OCI-LY7 (cell line): ENCODE results near the gene ARHGAP18. TPM values are rescaled to one million over a fixed set of nuclear protein-coding genes. Genes with fewer than 3 reads are reported as not detected.
A peak's percentile ranks its signal among the peaks of the same experiment; 100 is the strongest.

Source experiments
- BruUV-seq: library from RNA; stranded (reverse); fragments of 400-500 nt; replicated peaks from 2 replicates; lab custom pipeline; 2021; lab: Mats Ljungman, UMichigan
- CTCF ChIA-PET: fragments of 300-600 bp; sonication (Branson Sonifier 250); formaldehyde crosslinking; loops from one replicate; lab custom pipeline; 2022; ENCODE audit warnings: antibody characterized with exemption; ENCODE audit not compliant: unreplicated experiment; lab: Charles Lee
- POLR2A ChIA-PET: fragments of 300-600 bp; sonication (Branson Sonifier 250); formaldehyde crosslinking; loops from one replicate; lab custom pipeline; 2022; ENCODE audit warnings: antibody characterized with exemption; lab: Charles Lee
- DNase-seq: peaks from one replicate; pipeline ENCODE4 v3.0.0-alpha.2; 2015; ENCODE audit warnings: low spot score
- H2AFZ ChIP-seq: fragments of 200-600 bp; sonication (generic), shearing (Covaris generic); 2 replicates; pipeline ENCODE4 v1.6.1; 2014; ENCODE audit warnings: mild to moderate bottlenecking, antibody characterized with exemption, low read length, moderate library complexity
- H3K27ac ChIP-seq: fragments of 200-600 bp; sonication (generic); 2 replicates; pipeline ENCODE4 v1.5.1; 2014; ENCODE audit warnings: mixed run types, low read depth, mild to moderate bottlenecking, moderate library complexity, low read length, inconsistent platforms; ENCODE audit not compliant: poor library complexity, severe bottlenecking
- H3K36me3 ChIP-seq: fragments of 200-600 bp; sonication (generic); 2 replicates; pipeline ENCODE4 v1.6.1; 2014; ENCODE audit warnings: mild to moderate bottlenecking, antibody characterized with exemption, low read length, moderate library complexity, mixed read lengths; ENCODE audit not compliant: insufficient read depth
- H3K4me1 ChIP-seq: fragments of 200-600 bp; sonication (generic); 2 replicates; pipeline ENCODE4 v1.5.1; 2014; ENCODE audit warnings: mild to moderate bottlenecking, low read length; ENCODE audit not compliant: insufficient read depth, poor library complexity, severe bottlenecking
- H3K4me2 ChIP-seq: fragments of 200-600 bp; sonication (generic); 2 replicates; pipeline ENCODE4 v1.6.1; 2014; ENCODE audit warnings: mild to moderate bottlenecking, low read length
- H3K4me3 ChIP-seq: fragments of 200-600 bp; sonication (generic); 2 replicates; pipeline ENCODE4 v1.5.1; 2014; ENCODE audit warnings: mild to moderate bottlenecking, low read depth, low read length; ENCODE audit not compliant: poor library complexity, severe bottlenecking
- H3K79me2 ChIP-seq: fragments of 200-600 bp; sonication (generic); 2 replicates; pipeline ENCODE4 v1.6.1; 2016; ENCODE audit warnings: low read depth, mild to moderate bottlenecking, low read length, moderate library complexity, mixed read lengths; ENCODE audit not compliant: insufficient read depth
- H3K9me2 ChIP-seq: fragments of 200-600 bp; sonication (generic); 2 replicates; pipeline ENCODE4 v1.6.1; 2016; ENCODE audit warnings: mild to moderate bottlenecking, low read length, mixed read lengths; ENCODE audit not compliant: insufficient read depth
- H3K9me3 ChIP-seq: fragments of 200-600 bp; sonication (generic); 2 replicates; pipeline ENCODE4 v1.6.1; 2014; ENCODE audit warnings: mild to moderate bottlenecking, mixed run types, low read length, mixed read lengths
- H4K20me1 ChIP-seq: fragments of 200-600 bp; sonication (generic); 2 replicates; pipeline ENCODE4 v1.6.1; 2014; ENCODE audit warnings: mild to moderate bottlenecking, antibody characterized with exemption, low read length, moderate library complexity, mixed read lengths; ENCODE audit not compliant: insufficient read depth
- CTCF ChIP-seq: fragments of 200-600 bp; sonication (generic); conservative IDR thresholded peaks from 2 replicates; pipeline ENCODE4 v1.5.1; 2014; ENCODE audit warnings: mild to moderate bottlenecking, antibody characterized with exemption, low read length, moderate library complexity, mixed read lengths
- EZH2phosphoT487 ChIP-seq: fragments of 200-600 bp; sonication (generic); IDR thresholded peaks from 2 replicates; pipeline ENCODE4 v1.6.1; 2018; ENCODE audit warnings: low read depth, borderline replicate concordance, mild to moderate bottlenecking, mixed run types, antibody characterized with exemption, low read length, moderate library complexity, mixed read lengths
- intact Hi-C: fragments of 100-400 bp; cut with micrococcal nuclease; formaldehyde crosslinking; loops from one replicate; pipeline ENCODE4 v1.10.0; 2022; ENCODE audit not compliant: unreplicated experiment
- total RNA-seq, 2 experiments: library from RNA; depleted of rRNA in 1 of 2; stranded (reverse); fragments of >200 nt in 1 of 2; shearing (Covaris generic) in 1 of 2; gene quantifications; 2 replicates each; pipeline ENCODE4 v1.2.3, GENCODE V29; 2014 to 2022

ARHGAP18 gene
- total RNA-seq, 2 experiments from 2014 or later, result 4.8 to 7.5 TPM

GRCh38 chr6:129578315-129578714 lies 131.7 kb downstream of the ARHGAP18 start:
- BruUV-seq, result no TSS peak
- Histone ChIP-seq H3K9me2 (no peaks in the 10 kb centered on the region), H3K36me3 (no peaks in the 10 kb centered on the region), H3K9me3 (no peaks in the 10 kb centered on the region), H4K20me1 (no peaks in the 10 kb centered on the region), H2AFZ (no peak overlapping the region), H3K27ac (no peak overlapping the region), H3K4me3 (no peak overlapping the region), H3K79me2 (no peaks in the 10 kb centered on the region), H3K4me1 (peaks cover 10% of the 10 kb centered on the region), H3K4me2 (no peak overlapping the region)
- intact Hi-C loops, result loop anchor here (5.0 kb wide), 1 partner anchor 81 kb away; no protein-coding TSS in a partner anchor
- no peak for DNase-seq
- ChIA-PET POLR2A (interaction anchor here (0.7 to 1.7 kb wide), 5 partner anchors 12 to 170 kb away, joined by 3 to 7 read pairs (median 3); no protein-coding TSS in a partner anchor), CTCF (no interaction called here)
- TF ChIP-seq EZH2phosphoT487 (no peak), CTCF (no peak)

- DNase-seq, result no peak
- Histone ChIP-seq H3K4me3 (no peak overlapping the region), H2AFZ (no peak overlapping the region), H3K4me2 (peak overlapping the region; percentile 43), H3K4me1 (peaks cover 10% of the 10 kb centered on the region), H4K20me1 (no peaks in the 10 kb centered on the region), H3K79me2 (no peaks in the 10 kb centered on the region), H3K36me3 (no peaks in the 10 kb centered on the region), H3K27ac (no peak overlapping the region), H3K9me2 (no peaks in the 10 kb centered on the region), H3K9me3 (no peaks in the 10 kb centered on the region)
- BruUV-seq, result no TSS peak
- ChIA-PET CTCF (no interaction called here), POLR2A (interaction anchor here (1.2 to 1.3 kb wide), 2 partner anchors 9 to 20 kb away, joined by 3 to 5 read pairs; no protein-coding TSS in a partner anchor)
- intact Hi-C loops, result loop anchor here (5.0 kb wide), 1 partner anchor 80 kb away; no protein-coding TSS in a partner anchor
- no peak for TF ChIP-seq CTCF
- TF ChIP-seq EZH2phosphoT487, result no peak
Observed at GRCh38 chr6:129577691-129578090, 132.3 kb downstream of the ARHGAP18 start.

- H3K27ac ChIP-seq, result no peak overlapping the region
- ChIA-PET CTCF (no interaction called here), POLR2A (interaction anchor here (1.2 to 1.3 kb wide), 2 partner anchors 7 to 21 kb away, joined by 3 to 5 read pairs; no protein-coding TSS in a partner anchor)
- H3K9me2 ChIP-seq, result no peaks in the 10 kb centered on the region
- no peak for DNase-seq
- H2AFZ ChIP-seq, result no peak overlapping the region
- H3K79me2 ChIP-seq, result no peaks in the 10 kb centered on the region
- no peaks in the 10 kb centered on the region for H3K9me3 ChIP-seq
- no peaks in the 10 kb centered on the region for H3K36me3 ChIP-seq
- H4K20me1 ChIP-seq, result no peaks in the 10 kb centered on the region
- peaks cover 10% of the 10 kb centered on the region for H3K4me1 ChIP-seq
- TF ChIP-seq CTCF (no peak), EZH2phosphoT487 (no peak)
- intact Hi-C loops, result loop anchor here (5.0 kb wide), 1 partner anchor 79 kb away; no protein-coding TSS in a partner anchor
- H3K4me2 ChIP-seq, result no peak overlapping the region
- no peak overlapping the region for H3K4me3 ChIP-seq
- BruUV-seq, result no TSS peak
Observed at GRCh38 chr6:129576456-129576855, 133.5 kb downstream of the ARHGAP18 start.
